ENCODE measurements around the gene TNFAIP2.

GRCh38 chr14:103107941-103108748 is 15.1 kb upstream of the TNFAIP2 start:
- TF ChIP-seq CTCF (conservative IDR thresholded peaks at IDR 0.05; ENCODE audit: low read depth in 2 of 2): no peak
- no peak for TF ChIP-seq EZH2 (IDR thresholded peaks at IDR 0.05; ENCODE audit: low read depth, unreplicated experiment)
- TF ChIP-seq POLR2AphosphoS5 (IDR thresholded peaks at IDR 0.05; ENCODE audit: low read depth): no peak
- TF ChIP-seq REST (IDR thresholded peaks at IDR 0.05; ENCODE audit: unreplicated experiment): no peak

Data from GM23338 (cell line).